ENCODE measurements around the gene SLC9C2.
A peak's percentile ranks its signal among the peaks of the same experiment; 100 is the strongest.
"Not testable (repeated sequence)": the region's sequence is repeated elsewhere in the genome, so short reads cannot be mapped to it uniquely, and the experiment has no call there.

SLC9C2 gene

DNA sequence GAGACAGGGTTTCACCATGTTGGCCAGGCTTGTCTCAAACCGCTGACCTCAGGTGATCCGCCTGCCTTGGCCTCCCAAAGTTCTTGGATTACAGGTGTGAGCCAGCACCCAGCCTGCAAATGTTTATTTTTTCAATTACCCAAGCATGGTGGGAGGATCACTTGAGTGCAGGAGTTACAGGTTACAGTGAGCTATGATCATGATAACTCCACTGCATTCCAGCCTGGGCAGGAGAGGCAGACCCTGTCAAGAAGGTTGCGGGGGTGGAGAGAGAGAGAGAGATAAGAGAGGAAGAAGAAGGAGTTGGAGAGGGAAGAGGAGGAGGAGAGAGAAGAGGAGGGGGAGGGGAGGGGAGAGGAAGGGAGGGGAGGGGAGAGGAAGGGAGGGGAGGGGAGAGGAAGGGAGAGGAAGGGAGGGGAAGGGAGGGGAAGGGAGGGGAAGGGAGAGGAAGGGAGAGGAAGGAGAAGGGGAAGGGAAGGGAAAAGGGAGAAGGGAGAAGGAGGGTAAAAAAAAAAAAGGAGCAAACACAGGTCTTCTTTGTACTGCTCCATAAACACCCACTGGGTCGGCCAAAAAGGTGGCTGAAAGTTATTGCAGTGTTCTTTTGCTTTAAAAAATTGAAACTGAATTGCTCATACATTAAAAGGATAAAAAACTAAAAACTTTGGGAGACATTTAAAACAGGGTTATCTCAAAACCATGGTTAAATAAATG, 5.8 kb upstream of the SLC9C2 start:
- H3K27ac Mint-ChIP-seq: no peak overlapping the region

DNA sequence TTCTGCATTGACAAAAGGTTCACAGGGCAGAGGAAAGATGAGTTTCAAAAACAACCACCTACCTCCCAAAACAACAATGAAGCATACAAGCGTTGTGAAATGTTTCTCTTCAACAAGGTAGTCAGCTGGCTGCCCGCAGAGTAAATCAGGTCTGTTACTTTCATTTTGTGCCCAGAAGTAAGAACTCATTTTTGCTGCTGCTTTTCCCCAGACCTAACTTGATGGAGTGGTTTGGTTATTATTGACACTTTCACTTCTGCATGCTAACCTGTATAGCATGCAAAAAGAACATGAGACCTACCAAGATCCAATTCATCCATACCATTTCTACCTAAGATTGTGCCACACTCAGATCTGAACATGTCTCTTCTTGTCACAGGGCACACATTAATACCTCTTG, 1.3 kb downstream of the SLC9C2 start:
- Mint-ChIP-seq H3K36me3 (no peaks in the 10 kb centered on the region), H3K27me3 (no peaks in the 10 kb centered on the region), H3K9me3 (no peaks in the 10 kb centered on the region), H3K4me1 (no peaks in the 10 kb centered on the region), H3K27ac (no peak overlapping the region), H3K4me3 (no peak overlapping the region)
- ATAC-seq: peak; percentile 63

More for the DNA sequence above, 5.8 kb upstream of the SLC9C2 start:
- ATAC-seq: no peak
- Mint-ChIP-seq H3K36me3 (no peaks in the 10 kb centered on the region), H3K27me3 (peaks cover 21% of the 10 kb centered on the region), H3K4me1 (no peaks in the 10 kb centered on the region), H3K4me3 (no peak overlapping the region), H3K9me3 (no peaks in the 10 kb centered on the region)

- Mint-ChIP-seq H3K4me3 (no peak overlapping the region), H3K27me3 (peaks cover 26% of the 10 kb centered on the region), H3K9me3 (peaks cover 2% of the 10 kb centered on the region), H3K4me1 (no peaks in the 10 kb centered on the region), H3K27ac (no peak overlapping the region), H3K36me3 (no peaks in the 10 kb centered on the region)
- no peak for ATAC-seq
Measured at GRCh38 chr1:173596097-173596825, 6.6 kb downstream of the SLC9C2 start.

GRCh38 chr1:173591138-173591537, 11.7 kb downstream of the SLC9C2 start:
- peaks cover 26% of the 10 kb centered on the region for H3K27me3 Mint-ChIP-seq
- not testable (repeated sequence) for H3K27ac Mint-ChIP-seq, ATAC-seq, H3K36me3 Mint-ChIP-seq, H3K4me3 Mint-ChIP-seq, H3K9me3 Mint-ChIP-seq, H3K4me1 Mint-ChIP-seq

- H3K36me3 Mint-ChIP-seq: no peaks in the 10 kb centered on the region
- H3K4me1 Mint-ChIP-seq: no peaks in the 10 kb centered on the region
- ATAC-seq: no peak
- peaks cover 26% of the 10 kb centered on the region for H3K27me3 Mint-ChIP-seq
- H3K4me3 Mint-ChIP-seq: no peak overlapping the region
- H3K9me3 Mint-ChIP-seq: no peaks in the 10 kb centered on the region
- H3K27ac Mint-ChIP-seq: no peak overlapping the region
Measured at GRCh38 chr1:173590557-173590956, 12.3 kb downstream of the SLC9C2 start.

GRCh38 chr1:173581383-173582079, 21.3 kb downstream of the SLC9C2 start:
- H3K9me3 Mint-ChIP-seq: no peaks in the 10 kb centered on the region
- no peaks in the 10 kb centered on the region for H3K36me3 Mint-ChIP-seq
- H3K27me3 Mint-ChIP-seq: no peaks in the 10 kb centered on the region
- ATAC-seq: no peak
- H3K27ac Mint-ChIP-seq: no peak overlapping the region
- no peak overlapping the region for H3K4me3 Mint-ChIP-seq
- no peaks in the 10 kb centered on the region for H3K4me1 Mint-ChIP-seq

DNA sequence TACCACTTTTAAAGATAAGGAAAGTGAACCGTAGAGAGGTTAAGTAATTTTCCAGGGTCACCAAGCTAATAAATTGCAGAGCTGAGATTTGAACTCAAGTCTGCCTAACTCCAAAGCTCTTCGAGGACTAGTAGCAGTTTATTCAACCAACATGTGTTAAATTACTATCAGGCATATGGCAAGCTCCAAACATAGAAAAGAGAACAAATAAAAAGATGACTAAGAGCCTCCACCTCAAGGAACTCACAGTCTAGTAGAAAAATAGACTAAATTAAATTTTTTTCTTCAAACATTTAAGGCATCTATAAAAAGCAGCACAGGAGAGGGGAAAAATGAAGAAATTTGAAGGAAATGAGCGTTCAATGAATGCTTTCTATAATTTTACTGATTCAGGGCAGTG, 22.2 kb downstream of the SLC9C2 start:
- Mint-ChIP-seq H3K4me3 (no peak overlapping the region), H3K27me3 (no peaks in the 10 kb centered on the region), H3K9me3 (no peaks in the 10 kb centered on the region), H3K27ac (no peak overlapping the region), H3K4me1 (no peaks in the 10 kb centered on the region), H3K36me3 (no peaks in the 10 kb centered on the region)
- no peak for ATAC-seq

DNA sequence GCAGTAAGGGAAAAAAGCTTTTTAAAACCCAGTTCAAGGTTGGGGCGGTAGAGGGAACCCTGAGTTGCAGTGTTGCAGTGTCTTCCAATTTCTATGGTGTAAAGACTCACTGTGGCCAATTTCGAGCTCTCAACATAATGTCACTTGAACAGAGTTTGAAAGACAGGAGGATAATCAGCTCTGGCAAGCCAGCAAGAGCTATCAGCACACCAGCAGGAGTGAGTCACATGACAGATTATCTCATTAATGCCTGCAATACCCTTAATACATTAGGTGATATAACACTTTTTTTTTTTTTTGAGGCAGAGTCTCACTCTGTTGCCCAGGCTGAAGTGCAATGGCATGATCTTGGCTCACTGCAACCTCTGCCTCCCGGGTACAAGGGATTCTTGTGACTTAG, 22.8 kb downstream of the SLC9C2 start:
- H3K9me3 Mint-ChIP-seq: no peaks in the 10 kb centered on the region
- H3K36me3 Mint-ChIP-seq: no peaks in the 10 kb centered on the region
- H3K27ac Mint-ChIP-seq: no peak overlapping the region
- no peaks in the 10 kb centered on the region for H3K27me3 Mint-ChIP-seq
- no peaks in the 10 kb centered on the region for H3K4me1 Mint-ChIP-seq
- H3K4me3 Mint-ChIP-seq: no peak overlapping the region
- no peak for ATAC-seq

DNA sequence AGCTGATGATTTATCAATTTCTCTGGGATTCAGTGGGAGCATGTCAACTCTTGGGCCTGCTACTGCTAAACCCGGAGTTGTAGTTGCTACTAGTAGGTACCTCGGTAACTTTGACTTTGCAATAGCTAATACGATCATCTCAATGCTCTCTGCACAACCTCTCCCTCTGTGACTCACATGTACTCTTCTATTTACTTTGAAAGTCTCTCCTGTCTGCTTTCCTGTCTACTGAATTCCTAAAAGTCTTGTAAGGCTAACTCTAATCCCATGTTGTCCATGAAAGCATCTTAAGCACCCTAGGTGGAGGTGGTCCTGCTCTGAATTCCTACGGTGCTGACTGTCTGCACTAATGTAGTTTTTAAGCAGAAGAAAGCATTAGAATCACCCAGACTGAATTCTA, 29.3 kb downstream of the SLC9C2 start:
- H3K27ac Mint-ChIP-seq: no peak overlapping the region
- no peak overlapping the region for H3K4me3 Mint-ChIP-seq
- H3K9me3 Mint-ChIP-seq: no peaks in the 10 kb centered on the region
- no peaks in the 10 kb centered on the region for H3K4me1 Mint-ChIP-seq
- no peak for ATAC-seq
- H3K27me3 Mint-ChIP-seq: peaks cover 28% of the 10 kb centered on the region
- H3K36me3 Mint-ChIP-seq: no peaks in the 10 kb centered on the region

- no peaks in the 10 kb centered on the region for H3K36me3 Mint-ChIP-seq
- no peak for ATAC-seq
- no peaks in the 10 kb centered on the region for H3K4me1 Mint-ChIP-seq
- peaks cover 37% of the 10 kb centered on the region for H3K27me3 Mint-ChIP-seq
- H3K9me3 Mint-ChIP-seq: peaks cover 9% of the 10 kb centered on the region
- H3K4me3 Mint-ChIP-seq: no peak overlapping the region
- H3K27ac Mint-ChIP-seq: no peak overlapping the region
Measured at GRCh38 chr1:173572201-173572873, 30.5 kb downstream of the SLC9C2 start.

DNA sequence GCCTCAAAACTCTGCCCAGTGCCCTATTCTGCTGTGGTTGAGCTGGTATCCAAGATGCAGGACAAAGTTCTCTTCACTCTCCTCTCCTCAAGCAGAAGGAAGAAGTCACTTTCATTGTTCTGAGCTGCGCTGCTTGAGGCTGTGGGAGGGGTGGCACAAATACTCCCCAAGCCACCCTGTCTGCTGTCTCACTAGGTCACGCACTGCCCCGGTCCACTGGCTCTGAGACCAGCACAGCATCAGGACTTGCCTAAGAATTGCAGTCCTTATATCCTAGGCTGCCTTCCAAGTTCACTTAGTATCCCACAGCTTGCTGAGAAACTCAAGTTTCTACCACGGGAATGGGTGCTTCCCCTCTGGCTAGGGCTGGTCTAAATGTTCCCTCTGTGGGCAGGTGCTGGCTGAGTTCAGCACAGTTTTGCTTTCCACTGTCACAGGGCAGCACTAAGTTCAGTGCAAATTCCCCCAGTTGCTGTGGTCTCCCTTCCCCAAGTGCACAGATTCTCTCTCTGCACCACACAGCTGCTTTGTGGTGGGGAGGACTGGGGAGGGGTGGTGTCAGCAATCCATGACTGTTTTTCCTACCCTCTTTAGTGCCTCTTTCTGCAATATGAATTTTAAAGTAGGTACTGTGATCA, 32.4 kb downstream of the SLC9C2 start:
- Mint-ChIP-seq H3K36me3 (no peaks in the 10 kb centered on the region), H3K27ac (no peak overlapping the region), H3K4me3 (no peak overlapping the region), H3K4me1 (no peaks in the 10 kb centered on the region), H3K9me3 (peaks cover 15% of the 10 kb centered on the region), H3K27me3 (peaks cover 46% of the 10 kb centered on the region)
- ATAC-seq: peak; percentile 64

DNA sequence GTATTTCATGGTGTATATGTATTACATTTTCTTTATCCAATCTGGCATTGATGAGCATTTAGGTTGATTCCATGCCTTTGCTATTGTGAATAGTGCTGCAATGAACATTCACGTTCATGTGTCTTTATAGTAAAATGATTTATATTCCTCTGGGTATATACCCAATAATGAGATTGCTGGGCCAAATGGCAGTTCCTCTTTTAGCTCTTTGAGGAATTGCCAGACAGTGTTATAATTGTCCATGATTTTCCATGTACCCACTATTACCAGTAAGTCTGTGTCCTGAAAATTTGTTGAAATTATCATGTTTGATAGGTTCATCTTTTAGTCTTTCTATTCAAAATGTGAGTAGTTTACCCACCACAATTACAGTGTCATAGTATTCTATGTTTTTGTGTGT, 34.4 kb downstream of the SLC9C2 start:
- H3K9me3 Mint-ChIP-seq: peaks cover 18% of the 10 kb centered on the region
- no peak overlapping the region for H3K27ac Mint-ChIP-seq
- no peaks in the 10 kb centered on the region for H3K36me3 Mint-ChIP-seq
- peaks cover 46% of the 10 kb centered on the region for H3K27me3 Mint-ChIP-seq
- no peak for ATAC-seq
- H3K4me3 Mint-ChIP-seq: no peak overlapping the region
- H3K4me1 Mint-ChIP-seq: no peaks in the 10 kb centered on the region

DNA sequence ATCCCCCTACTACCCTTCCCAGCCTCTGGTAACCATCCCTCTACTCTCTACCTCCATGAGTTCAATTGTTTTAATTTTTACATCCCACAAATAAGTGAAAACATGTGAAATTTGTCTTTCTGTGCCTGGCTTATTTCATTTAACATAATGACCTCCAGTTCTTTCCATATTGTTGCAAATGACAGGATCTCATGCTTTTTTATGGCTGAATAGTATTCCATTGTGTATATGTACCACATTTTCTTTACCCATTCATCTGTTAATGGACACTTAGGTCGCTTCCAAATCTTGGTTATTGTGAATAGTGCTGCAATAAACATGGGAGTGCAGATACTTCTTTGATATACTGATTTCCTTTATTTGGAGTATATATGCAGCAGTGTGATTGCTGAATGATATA, 39.0 kb downstream of the SLC9C2 start:
- H3K27ac Mint-ChIP-seq: not testable (repeated sequence)
- H3K9me3 Mint-ChIP-seq: peaks cover 18% of the 10 kb centered on the region

DNA sequence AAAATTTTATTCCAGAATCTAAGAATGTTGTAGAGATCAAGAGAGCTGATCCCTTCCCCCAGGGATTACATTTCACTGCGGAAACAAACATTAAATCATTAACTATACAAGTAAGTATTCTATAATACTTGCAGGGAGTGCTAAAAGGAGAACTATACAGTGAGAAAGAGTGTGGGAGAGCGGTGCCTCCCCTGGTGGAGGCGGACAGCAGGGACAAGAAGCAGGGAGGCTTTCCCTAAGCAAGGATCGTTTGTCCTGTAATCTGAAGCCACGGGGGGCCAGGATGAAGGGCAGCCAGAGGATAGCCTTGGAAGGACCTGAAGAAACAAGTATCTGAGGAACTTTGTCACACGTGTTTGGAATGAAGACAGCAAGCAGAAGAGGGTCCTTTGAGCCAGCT, 40.1 kb downstream of the SLC9C2 start:
- no peak for ATAC-seq
- H3K27me3 Mint-ChIP-seq: peaks cover 14% of the 10 kb centered on the region
- H3K36me3 Mint-ChIP-seq: no peaks in the 10 kb centered on the region
- no peaks in the 10 kb centered on the region for H3K4me1 Mint-ChIP-seq
- H3K4me3 Mint-ChIP-seq: no peak overlapping the region
- H3K27ac Mint-ChIP-seq: no peak overlapping the region
- H3K9me3 Mint-ChIP-seq: peaks cover 14% of the 10 kb centered on the region

More for the DNA sequence above, 39.0 kb downstream of the SLC9C2 start:
- not testable (repeated sequence) for H3K4me3 Mint-ChIP-seq, ATAC-seq, H3K36me3 Mint-ChIP-seq, H3K4me1 Mint-ChIP-seq
- H3K27me3 Mint-ChIP-seq: peaks cover 19% of the 10 kb centered on the region

- ATAC-seq: no peak
- Mint-ChIP-seq H3K4me3 (no peak overlapping the region), H3K9me3 (peaks cover 4% of the 10 kb centered on the region), H3K36me3 (no peaks in the 10 kb centered on the region), H3K27ac (no peak overlapping the region), H3K27me3 (no peaks in the 10 kb centered on the region), H3K4me1 (no peaks in the 10 kb centered on the region)
Measured at GRCh38 chr1:173561263-173561662, 41.6 kb downstream of the SLC9C2 start.

Data from stimulated activated memory B cell treated with anti-CD40 and anti-IgM and Interleukin-4, amounts not matched to agents 10 μg/mL and 1 μg/mL and 100 μg/mL, for 72 hours (primary cell).